Stimulated activated memory B cell treated with anti-CD40 and anti-IgM and Interleukin-4, amounts not matched to agents 10 μg/mL and 1 μg/mL and 100 μg/mL, for 72 hours (primary cell): ENCODE results near the gene VSIG2.

Experiments
- ATAC-seq: fragments of 150-1000 bp; cut with Tn5 transposase; 2 replicates; pipeline ENCODE4 v1.10.0; 2021
- H3K27ac Mint-ChIP-seq: one replicate; pipeline ENCODE4 v1.8.0; 2022; ENCODE audit warnings: mild to moderate bottlenecking, mixed read lengths
- H3K27me3 Mint-ChIP-seq: one replicate; pipeline ENCODE4 v1.8.0; 2022; ENCODE audit warnings: mixed read lengths
- H3K36me3 Mint-ChIP-seq: one replicate; pipeline ENCODE4 v1.8.0; 2022; ENCODE audit warnings: mixed read lengths
- H3K4me1 Mint-ChIP-seq: one replicate; pipeline ENCODE4 v1.8.0; 2022; ENCODE audit warnings: mixed read lengths
- H3K4me3 Mint-ChIP-seq: one replicate; pipeline ENCODE4 v1.8.0; 2022; ENCODE audit warnings: mild to moderate bottlenecking, moderate library complexity, mixed read lengths
- H3K9me3 Mint-ChIP-seq: one replicate; pipeline ENCODE4 v1.8.0; 2022; ENCODE audit warnings: mixed read lengths

Gene VSIG2

DNA sequence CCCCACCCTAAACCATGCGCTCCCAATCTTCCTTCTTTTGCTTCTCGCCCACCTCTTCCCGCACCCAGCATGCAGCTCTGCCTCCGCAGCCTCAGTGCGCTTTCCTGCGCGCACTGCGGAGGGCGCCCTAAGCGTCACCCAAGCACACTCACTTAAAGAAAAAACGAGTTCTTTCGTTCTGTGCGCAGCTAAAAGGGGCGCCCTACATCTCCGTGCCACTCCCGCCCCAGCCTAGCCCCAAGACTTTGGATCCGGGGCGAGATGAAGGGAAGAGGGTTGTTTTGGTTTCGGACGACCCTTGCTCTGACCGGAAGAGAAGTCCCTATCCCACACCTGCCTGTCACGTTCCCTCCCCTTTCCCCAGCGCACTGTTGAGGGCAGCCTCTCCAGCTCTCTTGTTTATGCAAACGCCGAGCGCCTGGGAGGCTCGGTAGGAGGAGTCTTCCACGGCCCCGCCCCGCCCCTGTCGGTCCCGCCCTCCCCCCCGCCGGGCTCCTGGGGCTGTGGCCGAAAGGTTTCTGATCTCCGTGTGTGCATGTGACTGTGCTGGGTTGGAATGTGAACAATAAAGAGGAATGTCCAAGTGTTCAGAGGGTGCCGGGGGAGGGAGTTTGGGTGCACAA is 5.3 kb downstream of the VSIG2 start:
- Mint-ChIP-seq H3K36me3 (no peaks in the 10 kb centered on the region), H3K4me3 (peak overlapping the region; percentile 93), H3K27me3 (peaks cover 5% of the 10 kb centered on the region), H3K4me1 (peaks cover 34% of the 10 kb centered on the region), H3K27ac (peak overlapping the region; percentile 91), H3K9me3 (no peaks in the 10 kb centered on the region)
- ATAC-seq, result peak; percentile 92

DNA sequence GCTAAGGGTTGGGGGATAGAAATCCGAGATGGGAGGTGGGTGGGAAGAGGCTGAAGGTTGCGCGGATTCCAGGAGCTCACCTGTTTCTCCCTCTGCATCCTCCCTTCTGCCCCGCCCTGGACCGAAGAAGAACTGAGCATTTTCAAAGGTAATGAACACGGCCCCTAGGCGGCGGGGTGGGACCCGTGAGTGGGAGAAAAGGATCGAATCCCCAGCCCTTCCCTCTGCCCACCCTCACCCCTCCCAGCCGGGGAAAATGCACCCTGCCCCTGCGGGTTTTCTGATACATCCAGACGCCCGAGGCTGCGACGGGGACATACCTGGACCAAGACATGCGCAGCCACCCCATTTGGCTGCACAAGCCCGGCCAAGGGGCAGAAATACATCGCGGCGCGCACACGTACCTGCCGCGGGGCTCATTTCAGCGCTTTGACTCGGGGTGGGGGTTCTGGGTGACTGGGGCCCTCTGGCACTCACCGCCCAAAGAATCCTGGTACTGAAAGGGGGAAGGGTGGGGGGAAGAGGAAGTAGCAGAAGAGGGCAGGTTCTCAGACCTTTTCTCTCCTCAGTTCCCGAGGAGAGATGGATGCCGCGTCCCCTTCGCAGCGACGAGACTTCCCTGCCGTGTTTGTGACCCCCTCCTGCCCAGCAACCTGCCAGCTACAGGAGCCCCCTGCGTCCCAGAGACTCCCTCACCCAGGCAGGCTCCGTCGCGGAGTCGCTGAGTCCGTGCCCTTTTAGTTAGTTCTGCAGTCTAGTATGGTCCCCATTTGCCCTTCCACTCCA is 6.0 kb downstream of the VSIG2 start:
- Mint-ChIP-seq H3K27ac (peak overlapping the region; percentile 91), H3K27me3 (peaks cover 12% of the 10 kb centered on the region), H3K4me3 (peak overlapping the region; percentile 93), H3K36me3 (no peaks in the 10 kb centered on the region), H3K9me3 (no peaks in the 10 kb centered on the region), H3K4me1 (peaks cover 41% of the 10 kb centered on the region)
- peak; percentile 63 for ATAC-seq

DNA sequence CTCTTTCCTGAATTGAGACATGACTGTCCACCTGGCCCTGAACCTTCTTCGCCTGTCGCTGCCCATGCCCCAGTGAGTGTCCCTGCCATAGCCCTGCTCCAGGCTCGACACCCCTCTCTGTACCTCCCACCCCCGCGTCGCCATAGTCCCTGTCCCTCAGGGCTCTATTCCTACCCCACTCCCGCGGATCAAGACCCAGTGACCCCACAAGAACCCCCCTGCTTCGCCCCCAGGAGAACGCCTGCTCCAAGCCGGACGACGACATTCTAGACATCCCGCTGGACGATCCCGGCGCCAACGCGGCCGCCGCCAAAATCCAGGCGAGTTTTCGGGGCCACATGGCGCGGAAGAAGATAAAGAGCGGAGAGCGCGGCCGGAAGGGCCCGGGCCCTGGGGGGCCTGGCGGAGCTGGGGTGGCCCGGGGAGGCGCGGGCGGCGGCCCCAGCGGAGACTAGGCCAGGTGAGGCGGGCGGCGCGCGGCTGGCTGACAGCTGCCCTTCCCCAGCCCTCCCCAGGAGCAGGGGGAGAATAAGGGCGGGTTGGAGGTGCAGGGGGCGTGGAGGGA is 6.7 kb downstream of the VSIG2 start:
- Mint-ChIP-seq H3K9me3 (no peaks in the 10 kb centered on the region), H3K36me3 (no peaks in the 10 kb centered on the region), H3K27me3 (peaks cover 13% of the 10 kb centered on the region), H3K27ac (no peak overlapping the region), H3K4me3 (peak overlapping the region; percentile 93), H3K4me1 (peaks cover 45% of the 10 kb centered on the region)
- ATAC-seq, result no peak

DNA sequence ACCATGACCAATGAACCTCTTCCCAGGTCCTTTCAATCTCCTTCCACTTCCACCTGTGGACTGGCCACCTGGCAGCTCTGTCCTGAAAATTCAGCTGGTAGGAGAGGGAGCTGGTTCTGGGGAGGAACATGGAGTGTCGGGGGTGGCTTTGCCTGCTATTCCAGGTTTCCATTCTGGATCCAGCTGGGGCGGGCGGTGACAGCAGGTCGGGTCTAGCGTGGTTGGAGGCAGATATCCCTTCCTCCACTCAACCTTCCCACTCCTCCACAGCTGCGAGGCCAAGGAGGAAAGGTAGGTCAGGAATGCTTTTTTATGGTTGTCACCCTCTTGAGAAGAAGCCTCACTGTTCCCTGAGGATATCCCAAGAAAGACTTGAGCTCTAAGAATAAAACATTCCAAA is 9.0 kb downstream of the VSIG2 start:
- Mint-ChIP-seq H3K27me3 (peaks cover 13% of the 10 kb centered on the region), H3K36me3 (no peaks in the 10 kb centered on the region), H3K4me1 (peaks cover 36% of the 10 kb centered on the region), H3K27ac (no peak overlapping the region), H3K9me3 (no peaks in the 10 kb centered on the region), H3K4me3 (no peak overlapping the region)
- ATAC-seq, result no peak

DNA sequence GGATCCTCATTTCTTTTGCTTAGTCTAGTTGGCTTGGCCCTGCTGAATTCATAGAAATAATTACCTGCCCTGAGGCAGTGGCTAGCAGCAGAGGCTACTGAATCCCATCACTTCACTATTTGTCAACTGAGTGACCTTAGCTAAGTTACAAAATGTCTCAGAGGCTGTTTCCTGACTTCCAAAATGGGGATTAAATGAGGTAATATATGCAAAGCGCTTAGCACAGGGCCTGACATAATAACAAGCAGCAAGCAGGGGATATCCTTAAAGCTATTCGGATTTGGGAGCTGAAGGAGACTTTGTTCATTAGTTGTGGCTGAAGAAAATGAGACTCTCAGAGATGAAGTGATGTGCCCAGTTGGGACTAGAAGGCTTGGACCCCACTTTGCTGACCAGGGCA is 9.5 kb downstream of the VSIG2 start:
- Mint-ChIP-seq H3K36me3 (no peaks in the 10 kb centered on the region), H3K4me1 (peaks cover 34% of the 10 kb centered on the region), H3K9me3 (no peaks in the 10 kb centered on the region), H3K27me3 (peaks cover 13% of the 10 kb centered on the region), H3K4me3 (no peak overlapping the region), H3K27ac (no peak overlapping the region)
- no peak for ATAC-seq

DNA sequence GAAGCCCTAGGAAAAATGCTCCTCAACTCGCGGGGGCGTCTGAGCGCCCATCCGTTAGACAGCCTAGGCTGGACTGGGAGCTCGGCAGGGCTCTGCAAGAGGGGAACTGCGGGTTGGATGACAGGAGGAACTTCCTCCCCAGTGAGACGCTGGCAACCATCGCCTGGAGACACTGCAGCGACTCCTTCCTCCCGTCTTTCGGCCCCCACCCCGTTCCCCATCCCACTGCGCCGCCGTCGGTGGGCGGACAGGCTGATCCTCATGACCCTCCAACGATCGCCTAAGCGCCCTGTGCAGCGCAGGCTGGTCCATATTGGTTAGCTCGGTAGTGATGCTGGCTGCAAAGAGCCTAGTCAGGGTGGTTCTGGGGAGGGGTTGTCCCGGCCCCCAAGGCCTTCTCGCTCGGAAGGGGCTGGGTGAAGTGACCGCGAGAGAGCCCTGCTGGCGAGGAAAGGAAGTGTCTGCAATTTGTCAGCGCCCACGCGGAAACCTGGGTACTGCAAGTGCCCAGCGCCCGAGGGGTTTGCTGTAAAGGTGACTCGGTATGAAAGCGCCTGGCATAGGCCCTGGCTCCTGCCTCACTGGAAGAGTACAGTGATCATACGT is 11.7 kb downstream of the VSIG2 start:
- Mint-ChIP-seq H3K36me3 (no peaks in the 10 kb centered on the region), H3K27me3 (peaks cover 13% of the 10 kb centered on the region), H3K4me3 (peak overlapping the region; percentile 81), H3K4me1 (peaks cover 27% of the 10 kb centered on the region), H3K27ac (peak overlapping the region; percentile 23), H3K9me3 (no peaks in the 10 kb centered on the region)
- peak; percentile 57 for ATAC-seq

DNA sequence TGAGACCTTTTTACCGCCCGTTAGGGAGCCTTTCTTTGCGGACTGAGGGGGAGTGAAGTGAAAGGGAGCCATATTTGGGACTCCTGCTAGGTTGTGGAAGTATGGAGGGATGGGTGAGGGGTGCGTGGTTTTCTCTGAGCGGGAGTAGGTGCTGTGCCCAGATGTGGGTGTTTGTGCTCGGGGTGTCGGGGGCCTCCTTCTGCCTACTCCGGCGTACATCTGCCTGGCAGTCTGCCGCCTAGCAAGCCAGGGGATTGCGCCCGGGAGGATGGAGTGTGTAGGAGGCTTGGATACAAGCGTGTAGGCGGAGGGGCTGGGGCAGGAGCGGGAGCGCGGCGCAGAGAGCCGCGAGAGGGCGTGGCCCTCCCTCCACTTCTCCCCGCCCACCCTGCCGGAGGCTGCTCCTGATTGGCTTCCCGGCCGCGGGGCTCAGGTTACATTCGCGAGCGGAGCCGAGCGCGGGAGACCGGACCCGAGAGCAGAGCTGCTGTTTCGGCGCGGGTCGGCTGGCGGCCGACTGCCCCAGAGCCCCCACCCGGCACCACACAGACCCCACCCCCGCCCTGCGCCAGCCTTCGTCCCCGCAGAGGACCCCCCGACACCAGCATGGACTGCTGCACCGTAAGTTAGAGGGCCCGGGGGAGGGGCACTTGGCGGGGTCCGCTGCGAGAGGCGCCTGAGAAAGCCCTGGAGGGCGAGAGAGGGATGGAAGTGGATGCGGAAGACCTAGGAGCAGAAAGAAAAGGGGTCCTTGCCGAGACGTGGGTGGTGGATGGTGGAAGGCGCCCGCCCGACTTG is 12.4 kb downstream of the VSIG2 start, which contains the start of gene NRGN:
TSS of gene NRGN (plus strand) at position 464 of the 798 bp plus-strand sequence. CDS start at position 607, 143 bp downstream.
- H3K27ac Mint-ChIP-seq, result peak within 1 kb of the TSS; percentile 23
- H3K9me3 Mint-ChIP-seq, result no peaks in the 10 kb centered on the region
- no peaks in the 10 kb centered on the region for H3K36me3 Mint-ChIP-seq
- peak within 1 kb of the TSS; percentile 81 for H3K4me3 Mint-ChIP-seq
- peaks cover 27% of the 10 kb centered on the region for H3K4me1 Mint-ChIP-seq
- H3K27me3 Mint-ChIP-seq, result peaks cover 13% of the 10 kb centered on the region
- peak; percentile 94 for ATAC-seq

DNA sequence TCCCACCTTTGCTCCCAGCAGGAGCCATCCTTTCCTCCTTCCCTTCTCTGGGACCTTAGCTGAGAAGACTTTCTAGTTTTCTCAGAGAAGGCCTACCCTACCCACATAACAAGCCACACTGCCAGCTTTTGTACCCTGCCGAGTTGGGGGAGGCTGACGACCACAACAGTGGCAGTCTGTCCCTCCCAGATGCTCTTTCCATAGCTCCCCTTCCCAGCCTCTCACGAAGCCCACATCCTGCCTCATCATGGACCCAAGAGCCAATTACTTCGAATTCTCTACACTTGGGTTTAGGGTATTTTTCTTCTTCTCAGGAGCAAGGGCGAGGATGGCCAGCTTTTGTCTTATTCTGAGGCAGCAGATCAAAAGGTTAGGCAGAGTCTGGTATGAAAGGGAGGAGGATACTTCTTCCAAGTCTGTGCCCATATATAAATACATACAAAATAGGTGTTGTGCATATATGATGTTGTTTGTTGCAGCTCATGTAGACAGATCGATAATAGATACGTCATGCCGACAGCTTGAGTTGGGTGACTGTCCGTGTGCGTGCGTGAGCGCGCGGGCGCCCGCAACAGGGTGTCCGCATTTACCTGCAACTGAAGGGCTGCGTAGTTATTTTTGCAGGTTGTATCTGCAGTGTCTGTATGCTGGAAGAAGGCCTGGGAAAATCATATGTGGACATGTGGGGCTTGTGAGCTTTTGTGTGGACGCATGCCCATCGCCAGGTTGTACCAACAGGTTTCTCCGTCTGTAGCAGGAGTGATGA is 13.2 kb downstream of the VSIG2 start:
- peak overlapping the region; percentile 23 for H3K27ac Mint-ChIP-seq
- ATAC-seq, result no peak
- no peaks in the 10 kb centered on the region for H3K36me3 Mint-ChIP-seq
- peaks cover 27% of the 10 kb centered on the region for H3K4me1 Mint-ChIP-seq
- peak overlapping the region; percentile 81 for H3K4me3 Mint-ChIP-seq
- H3K27me3 Mint-ChIP-seq, result peaks cover 13% of the 10 kb centered on the region
- no peaks in the 10 kb centered on the region for H3K9me3 Mint-ChIP-seq

DNA sequence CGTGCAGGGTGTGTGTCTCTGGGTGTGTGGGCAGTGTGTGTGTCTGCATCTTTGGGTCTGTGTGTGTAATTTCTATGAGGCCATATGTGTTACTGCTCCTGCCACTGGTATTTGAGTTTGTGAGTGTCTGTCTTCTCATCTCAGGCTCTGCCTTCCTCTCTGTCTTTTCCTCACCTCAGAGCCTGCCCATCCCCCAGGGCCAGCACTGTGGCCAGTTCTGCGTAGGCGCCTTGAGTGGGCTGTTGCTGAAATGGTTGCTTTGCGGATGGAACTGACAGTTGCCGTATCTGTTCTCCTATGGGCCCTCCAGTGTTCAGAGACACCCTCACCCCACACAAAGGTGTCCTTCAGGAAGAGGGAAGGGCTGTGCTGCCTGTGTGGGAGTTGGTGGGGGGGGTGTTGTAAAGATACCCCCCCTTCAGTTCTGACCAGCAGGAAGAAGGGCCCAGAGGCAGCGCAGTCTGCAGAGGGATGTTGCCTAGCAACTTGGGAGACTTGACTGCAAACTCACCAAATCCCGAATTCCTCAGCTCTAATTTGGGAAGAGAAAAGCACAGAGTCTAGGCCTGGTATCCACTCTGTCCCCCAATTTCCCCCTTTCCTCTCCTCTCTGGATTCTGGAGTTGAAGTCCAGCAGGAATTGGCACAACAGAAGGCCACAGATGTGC is 14.3 kb downstream of the VSIG2 start:
- ATAC-seq, result no peak
- Mint-ChIP-seq H3K27ac (no peak overlapping the region), H3K27me3 (peaks cover 13% of the 10 kb centered on the region)

DNA sequence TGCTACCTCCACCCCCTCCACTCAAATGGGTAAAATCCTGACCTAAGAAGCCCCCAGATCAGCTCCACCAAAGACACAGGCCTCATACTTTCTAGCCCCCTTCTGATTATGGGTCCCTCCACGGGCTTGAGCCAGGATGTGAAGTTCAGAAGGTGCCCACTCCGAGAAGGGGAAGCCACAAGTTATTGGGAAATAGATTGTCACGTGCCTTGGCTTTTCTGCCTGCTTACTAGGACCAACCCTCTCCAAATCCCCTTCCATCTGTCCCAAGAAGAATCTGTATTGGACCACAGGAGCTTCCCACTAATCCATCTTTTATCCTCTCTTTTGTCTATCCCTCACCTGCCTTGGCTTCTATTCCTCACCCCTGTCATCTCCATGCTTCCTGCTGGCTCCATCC is 15.3 kb downstream of the VSIG2 start:
- Mint-ChIP-seq H3K36me3 (no peaks in the 10 kb centered on the region), H3K4me1 (peaks cover 27% of the 10 kb centered on the region), H3K27ac (no peak overlapping the region), H3K4me3 (no peak overlapping the region), H3K27me3 (peaks cover 8% of the 10 kb centered on the region), H3K9me3 (no peaks in the 10 kb centered on the region)
- no peak for ATAC-seq

More for the DNA sequence above, 14.3 kb downstream of the VSIG2 start:
- Mint-ChIP-seq H3K4me3 (no peak overlapping the region), H3K36me3 (no peaks in the 10 kb centered on the region), H3K9me3 (no peaks in the 10 kb centered on the region), H3K4me1 (peaks cover 27% of the 10 kb centered on the region)

DNA sequence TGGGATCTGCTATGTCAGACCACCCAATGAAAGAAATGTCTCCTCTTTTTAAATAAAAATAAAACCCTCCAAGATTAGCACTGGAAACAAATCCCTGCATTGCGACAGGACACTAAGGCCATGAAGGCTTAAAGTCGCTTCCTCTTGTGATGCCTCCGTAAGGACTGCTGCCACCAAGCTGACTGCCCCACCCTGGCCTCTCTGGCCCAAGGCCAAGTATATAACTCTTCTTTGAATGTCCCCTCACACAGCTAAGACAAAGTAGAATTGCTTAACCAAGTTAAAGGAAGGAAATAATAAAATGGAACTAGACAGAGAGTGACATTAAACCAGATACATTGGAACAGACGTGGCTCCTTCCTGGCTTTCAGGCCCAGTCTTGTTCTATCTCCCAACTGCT is 19.8 kb downstream of the VSIG2 start:
- H3K4me3 Mint-ChIP-seq, result no peak overlapping the region
- H3K9me3 Mint-ChIP-seq, result no peaks in the 10 kb centered on the region
- H3K27me3 Mint-ChIP-seq, result no peaks in the 10 kb centered on the region
- no peak for ATAC-seq
- peaks cover 6% of the 10 kb centered on the region for H3K4me1 Mint-ChIP-seq
- no peaks in the 10 kb centered on the region for H3K36me3 Mint-ChIP-seq
- no peak overlapping the region for H3K27ac Mint-ChIP-seq

DNA sequence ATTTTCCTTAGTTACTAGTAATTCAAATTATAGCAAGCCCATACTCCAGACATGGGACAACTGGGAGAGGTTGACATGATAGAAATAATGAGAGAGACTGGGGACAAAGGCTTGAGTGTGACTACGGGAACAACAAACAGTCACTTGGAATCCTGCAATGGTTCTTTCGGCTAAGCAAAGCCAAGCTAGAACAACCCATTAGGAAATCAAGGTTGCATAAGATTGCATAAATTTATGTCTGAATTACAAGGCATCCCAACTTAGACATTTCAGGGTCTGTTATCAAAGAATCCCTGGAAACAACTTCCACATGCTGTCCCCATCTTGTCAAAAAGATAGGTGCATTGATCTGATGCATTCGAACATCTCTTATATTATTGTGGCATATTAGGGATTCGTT is 22.5 kb downstream of the VSIG2 start:
- peaks cover 18% of the 10 kb centered on the region for H3K27me3 Mint-ChIP-seq
- H3K4me3 Mint-ChIP-seq, result no peak overlapping the region
- peaks cover 23% of the 10 kb centered on the region for H3K4me1 Mint-ChIP-seq
- no peak overlapping the region for H3K27ac Mint-ChIP-seq
- no peak for ATAC-seq
- H3K36me3 Mint-ChIP-seq, result no peaks in the 10 kb centered on the region
- no peaks in the 10 kb centered on the region for H3K9me3 Mint-ChIP-seq

DNA sequence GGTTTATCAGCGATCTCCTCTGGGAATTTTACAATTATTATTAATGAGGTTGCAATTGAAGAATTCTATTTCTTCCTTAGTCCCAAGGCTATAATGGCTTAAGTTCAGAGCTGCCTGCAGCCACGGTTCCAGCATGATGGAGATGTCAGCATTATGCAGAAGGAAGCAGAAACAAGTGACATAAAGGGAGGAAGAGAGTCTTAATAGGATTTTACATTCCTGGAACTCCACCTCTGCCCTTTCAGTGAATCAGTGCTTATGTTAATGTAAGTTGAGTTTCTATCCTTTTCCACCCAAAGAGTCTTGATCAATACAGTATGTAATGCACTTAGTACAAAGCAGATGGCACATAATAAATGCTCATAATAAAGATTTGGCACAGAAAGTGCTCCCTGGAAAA is 23.9 kb downstream of the VSIG2 start:
- H3K4me3 Mint-ChIP-seq, result no peak overlapping the region
- peaks cover 27% of the 10 kb centered on the region for H3K27me3 Mint-ChIP-seq
- no peak overlapping the region for H3K27ac Mint-ChIP-seq
- no peaks in the 10 kb centered on the region for H3K36me3 Mint-ChIP-seq
- no peaks in the 10 kb centered on the region for H3K9me3 Mint-ChIP-seq
- peaks cover 24% of the 10 kb centered on the region for H3K4me1 Mint-ChIP-seq
- no peak for ATAC-seq

DNA sequence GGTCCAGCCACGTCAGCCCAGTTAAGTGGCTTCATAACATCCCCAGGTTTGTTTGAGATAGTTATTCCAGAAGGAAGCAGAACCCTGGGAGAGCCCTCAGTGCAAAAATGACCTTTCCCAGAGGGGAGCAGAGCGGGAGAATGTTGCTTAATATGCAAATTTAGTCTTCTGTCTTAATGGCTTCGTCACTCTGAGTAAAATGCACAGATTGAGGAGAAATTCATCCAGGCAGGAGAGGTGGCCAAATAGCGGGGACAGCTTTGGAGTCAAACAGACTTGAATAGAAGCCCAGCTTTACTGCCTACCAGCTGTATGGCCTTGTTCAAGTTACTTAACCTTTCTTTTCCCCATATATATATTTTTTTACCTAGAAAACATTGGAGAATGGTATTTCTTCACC is 24.6 kb downstream of the VSIG2 start:
- H3K4me1 Mint-ChIP-seq, result peaks cover 31% of the 10 kb centered on the region
- H3K9me3 Mint-ChIP-seq, result no peaks in the 10 kb centered on the region
- peaks cover 34% of the 10 kb centered on the region for H3K27me3 Mint-ChIP-seq
- H3K27ac Mint-ChIP-seq, result no peak overlapping the region
- no peak for ATAC-seq
- H3K36me3 Mint-ChIP-seq, result no peaks in the 10 kb centered on the region
- H3K4me3 Mint-ChIP-seq, result no peak overlapping the region
